ENCODE results near the gene PRKAG2. TPM values are rescaled to one million over a fixed set of nuclear protein-coding genes. Genes with fewer than 3 reads are reported as not detected.
A peak's percentile ranks its signal among the peaks of the same experiment; 100 is the strongest.

The PRKAG2 gene
- total RNA-seq, 1 experiment from 2014 or later: 73.9 TPM

DNA sequence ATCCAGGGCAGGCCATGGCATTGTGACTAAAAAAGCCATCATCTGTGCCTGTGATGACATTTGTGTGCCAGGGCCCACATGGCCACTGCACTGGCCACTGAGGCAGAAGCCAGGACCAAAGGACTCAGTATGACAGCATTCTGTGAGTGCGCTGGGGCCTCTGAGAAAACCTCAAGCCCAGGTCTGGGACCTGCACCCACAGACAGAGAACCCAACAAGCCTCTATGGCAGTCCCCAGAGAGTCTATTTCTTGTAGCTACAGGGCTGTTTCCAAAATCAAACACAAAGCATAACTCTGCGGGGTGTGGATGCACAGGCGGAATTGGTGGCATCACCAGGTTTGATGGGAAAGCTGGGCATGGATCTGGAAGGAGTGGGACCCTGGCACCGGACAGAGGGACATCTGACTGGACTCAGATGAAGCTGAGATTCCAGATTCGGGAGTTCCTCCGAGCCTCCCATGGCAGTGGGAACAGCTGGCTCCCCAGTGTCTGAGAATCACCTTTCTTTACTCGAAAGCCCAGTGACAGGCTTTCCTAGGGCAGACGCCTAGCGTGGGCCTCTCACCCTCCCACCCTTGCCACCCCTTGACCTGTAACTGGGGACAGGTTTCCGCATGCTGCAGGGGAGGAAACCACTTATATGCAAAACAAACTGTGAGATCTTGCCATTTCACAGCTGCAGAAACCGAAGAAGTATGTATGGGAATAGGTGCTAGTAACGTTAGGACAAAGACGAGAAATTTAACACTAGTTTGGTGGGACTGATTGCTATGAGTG lies 286.7 kb downstream of the PRKAG2 start:
- intact Hi-C loops (cut with micrococcal nuclease): no loop called here
- no peak for DNase-seq (ENCODE audit: unreplicated experiment)
- H3K4me1 Mint-ChIP-seq (ENCODE audit: insufficient read depth, unreplicated experiment): peaks cover 20% of the 10 kb centered on the region
- TF ChIP-seq CTCF (IDR thresholded peaks at IDR 0.05; ENCODE audit: unreplicated experiment): no peak
- BruUV-seq (replicated peaks): no TSS peak
- ChIA-PET CTCF (interaction anchor here (0.6 to 1.7 kb wide), 3 partner anchors 10 to 368 kb away, joined by 3 to 5 read pairs (median 3); no protein-coding TSS in a partner anchor), POLR2A (interaction anchor here (0.7 to 1.1 kb wide), 3 partner anchors 8 to 280 kb away, joined by 3 to 4 read pairs (median 3); no protein-coding TSS in a partner anchor)
- no peaks in the 10 kb centered on the region for H3K27me3 Mint-ChIP-seq (ENCODE audit: insufficient read depth, unreplicated experiment)
- H3K27ac Mint-ChIP-seq (ENCODE audit: low read depth, unreplicated experiment): no peak overlapping the region
- H3K4me3 Mint-ChIP-seq (ENCODE audit: unreplicated experiment): no peak overlapping the region
- H3K9me3 Mint-ChIP-seq (ENCODE audit: unreplicated experiment): no peaks in the 10 kb centered on the region
- peaks cover 74% of the 10 kb centered on the region for H3K36me3 Mint-ChIP-seq (ENCODE audit: insufficient read depth, unreplicated experiment)

- no peak overlapping the region for H3K4me3 Mint-ChIP-seq (ENCODE audit: unreplicated experiment)
- no peaks in the 10 kb centered on the region for H3K9me3 Mint-ChIP-seq (ENCODE audit: unreplicated experiment)
- DNase-seq (ENCODE audit: unreplicated experiment): no peak
- no TSS peak for BruUV-seq (replicated peaks)
- peaks cover 19% of the 10 kb centered on the region for H3K4me1 Mint-ChIP-seq (ENCODE audit: insufficient read depth, unreplicated experiment)
- ChIA-PET POLR2A (interaction anchor here (0.6 to 1.1 kb wide), 3 partner anchors 8 to 17 kb away, joined by 3 to 4 read pairs (median 3); no protein-coding TSS in a partner anchor), CTCF (interaction anchor here (0.8 to 1.7 kb wide), 3 partner anchors 11 to 15 kb away, joined by 3 to 5 read pairs (median 5); no protein-coding TSS in a partner anchor)
- intact Hi-C loops (cut with micrococcal nuclease): no loop called here
- H3K36me3 Mint-ChIP-seq (ENCODE audit: insufficient read depth, unreplicated experiment): peaks cover 69% of the 10 kb centered on the region
- TF ChIP-seq CTCF (IDR thresholded peaks at IDR 0.05; ENCODE audit: unreplicated experiment): no peak
- no peak overlapping the region for H3K27ac Mint-ChIP-seq (ENCODE audit: low read depth, unreplicated experiment)
- H3K27me3 Mint-ChIP-seq (ENCODE audit: insufficient read depth, unreplicated experiment): no peaks in the 10 kb centered on the region
Measured at GRCh38 chr7:151588982-151589381, 287.9 kb downstream of the PRKAG2 start.

GRCh38 chr7:151586531-151587260 lies 290.2 kb downstream of the PRKAG2 start:
- Mint-ChIP-seq H3K4me1 (ENCODE audit: insufficient read depth, unreplicated experiment) (peaks cover 9% of the 10 kb centered on the region), H3K27ac (ENCODE audit: low read depth, unreplicated experiment) (peak overlapping the region; percentile 28), H3K9me3 (ENCODE audit: unreplicated experiment) (no peaks in the 10 kb centered on the region), H3K4me3 (ENCODE audit: unreplicated experiment) (no peak overlapping the region), H3K27me3 (ENCODE audit: insufficient read depth, unreplicated experiment) (no peaks in the 10 kb centered on the region), H3K36me3 (ENCODE audit: insufficient read depth, unreplicated experiment) (peaks cover 71% of the 10 kb centered on the region)
- TF ChIP-seq CTCF (IDR thresholded peaks at IDR 0.05; ENCODE audit: unreplicated experiment): no peak
- no TSS peak for BruUV-seq (replicated peaks)
- intact Hi-C loops (cut with micrococcal nuclease): no loop called here
- ChIA-PET POLR2A (no interaction called here), CTCF (interaction anchor here (0.7 to 1.8 kb wide), 4 partner anchors 13 to 173 kb away, joined by 3 to 11 read pairs (median 4); no protein-coding TSS in a partner anchor)
- peak; percentile 29 for DNase-seq (ENCODE audit: unreplicated experiment)
